HG03175 (cell line): ENCODE results near the gene CAMK2D.
"Not testable (repeated sequence)": the region's sequence is repeated elsewhere in the genome, so short reads cannot be mapped to it uniquely, and the experiment has no call there.

Experiments
- ATAC-seq: cut with Tn5 transposase; IDR thresholded peaks from one replicate; pipeline ENCODE4 v1.9.1; 2021; ENCODE audit warnings: mild to moderate bottlenecking, moderate library complexity; ENCODE audit not compliant: unreplicated experiment

CAMK2D gene

GRCh38 chr4:113763923-113764322 lies 2.4 kb upstream of the CAMK2D start:
- not testable (repeated sequence) for ATAC-seq

DNA sequence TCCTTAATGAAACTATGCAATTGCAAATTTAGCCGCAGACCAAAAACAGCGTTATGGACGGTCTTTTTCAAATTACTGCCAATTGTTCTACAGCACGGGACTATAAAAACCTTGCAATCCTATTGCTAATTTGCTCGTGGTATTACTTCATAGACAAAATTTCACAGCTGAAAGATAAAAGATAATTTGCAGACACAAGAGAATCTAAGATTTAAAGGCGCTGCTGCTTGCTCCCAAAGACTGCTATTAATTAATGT lies 1.4 kb upstream of the CAMK2D start:
- ATAC-seq = no peak

- peak; percentile 67 for ATAC-seq
These were observed 869 bp upstream of the CAMK2D start for GRCh38 chr4:113762186-113763028.

- peak; percentile 30 for ATAC-seq
These were observed 531 bp downstream of the CAMK2D start for GRCh38 chr4:113760795-113761619.

DNA sequence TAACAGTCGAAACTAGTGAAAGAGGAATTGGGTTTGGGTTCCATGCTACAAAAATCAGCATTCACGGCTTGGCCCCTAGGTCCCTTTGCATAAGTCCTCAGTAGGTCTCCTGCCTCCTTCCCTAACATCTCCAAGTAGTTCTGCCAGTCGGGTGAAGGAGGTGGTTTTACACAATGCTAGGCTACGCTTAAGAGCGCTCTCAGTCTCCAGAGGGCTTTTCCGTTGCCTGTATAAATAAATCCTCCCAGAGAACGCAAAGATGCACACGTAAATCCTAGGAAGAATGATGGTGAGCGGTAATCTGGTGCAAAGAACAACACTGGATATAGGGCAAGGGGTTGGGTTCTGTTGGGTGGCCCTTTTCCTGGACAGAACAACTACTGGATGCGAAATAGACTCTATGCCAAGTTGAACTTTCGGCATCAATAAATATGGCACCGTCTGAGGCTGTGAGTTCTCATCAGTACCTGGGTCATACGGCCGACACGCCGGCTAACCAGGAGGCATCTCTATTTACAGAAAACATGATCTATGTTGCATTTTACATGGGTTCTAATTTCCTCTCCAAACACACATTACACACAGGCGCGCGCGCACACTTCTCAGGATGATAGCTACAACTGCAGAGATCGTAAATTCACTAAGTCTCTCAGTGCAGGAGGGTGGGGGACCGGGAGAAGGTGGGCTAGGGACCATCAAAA lies 1.3 kb downstream of the CAMK2D start:
- ATAC-seq = no peak

GRCh38 chr4:113759696-113760093 lies 1.8 kb downstream of the CAMK2D start:
- ATAC-seq = no peak

DNA sequence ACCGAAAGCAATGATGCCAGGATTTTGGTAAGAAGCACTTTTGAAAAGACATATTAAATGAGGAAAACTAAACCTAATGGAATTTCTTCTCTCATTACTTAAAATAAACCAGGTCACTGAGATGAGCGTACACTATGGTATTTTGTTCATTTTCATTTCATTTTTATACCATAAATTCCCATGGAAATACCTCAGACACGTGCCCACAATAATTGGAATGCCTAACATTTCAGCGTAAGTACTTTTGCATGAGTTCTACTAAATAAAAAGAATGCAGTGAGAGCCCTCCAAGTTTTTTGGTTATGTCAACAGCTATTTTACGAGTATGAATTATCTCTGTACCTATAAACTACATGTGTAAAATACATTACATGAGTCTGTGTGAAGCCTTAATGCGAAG lies 3.2 kb downstream of the CAMK2D start:
- no peak for ATAC-seq

GRCh38 chr4:113757486-113757885 lies 4.1 kb downstream of the CAMK2D start:
- no peak for ATAC-seq

- ATAC-seq = peak; percentile 81
These were observed 5.5 kb downstream of the CAMK2D start for GRCh38 chr4:113756005-113756410.

DNA sequence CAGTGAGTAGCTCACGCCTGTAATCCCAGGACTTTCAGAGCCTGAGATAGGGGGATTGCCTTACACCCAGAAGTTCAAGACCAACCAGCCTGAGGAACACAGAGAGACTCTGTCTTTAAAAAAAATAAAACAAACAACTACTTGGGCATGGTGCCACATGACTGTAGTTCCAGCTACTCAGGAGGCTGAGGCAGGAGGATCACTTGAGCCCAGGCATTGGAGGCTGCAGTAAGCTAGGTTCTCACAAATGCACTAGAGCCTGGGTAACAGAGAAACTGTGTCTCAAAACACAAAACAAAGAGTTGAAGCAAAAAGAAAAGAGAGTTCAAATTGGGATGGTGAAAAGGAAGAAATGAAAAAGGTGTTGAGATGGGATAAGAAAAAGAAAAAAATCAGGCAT lies 10.8 kb downstream of the CAMK2D start:
- ATAC-seq = no peak

DNA sequence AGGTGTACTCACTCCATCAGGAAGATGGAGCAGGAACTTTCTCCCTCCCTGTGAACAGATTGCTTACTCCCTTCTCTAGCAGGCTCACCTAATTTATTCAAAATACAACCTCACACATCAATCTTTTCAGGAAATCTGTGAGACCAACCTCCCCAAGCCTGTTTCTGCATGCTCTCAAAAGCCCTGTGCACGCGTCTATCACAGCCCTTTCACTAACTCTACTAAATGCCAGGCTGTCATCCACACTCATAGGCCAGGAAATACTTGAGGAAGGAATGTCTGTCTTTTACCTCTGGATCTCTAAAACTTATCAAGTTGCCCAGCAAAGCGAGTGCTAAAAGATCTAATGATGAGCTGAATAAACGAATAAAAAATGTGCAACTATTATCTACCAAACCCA lies 11.2 kb downstream of the CAMK2D start:
- ATAC-seq = no peak

GRCh38 chr4:113749178-113749577 lies 12.4 kb downstream of the CAMK2D start:
- ATAC-seq = no peak

GRCh38 chr4:113747949-113748348 lies 13.6 kb downstream of the CAMK2D start:
- ATAC-seq = no peak

- ATAC-seq = no peak
These were observed 15.8 kb downstream of the CAMK2D start for GRCh38 chr4:113745711-113746110.

DNA sequence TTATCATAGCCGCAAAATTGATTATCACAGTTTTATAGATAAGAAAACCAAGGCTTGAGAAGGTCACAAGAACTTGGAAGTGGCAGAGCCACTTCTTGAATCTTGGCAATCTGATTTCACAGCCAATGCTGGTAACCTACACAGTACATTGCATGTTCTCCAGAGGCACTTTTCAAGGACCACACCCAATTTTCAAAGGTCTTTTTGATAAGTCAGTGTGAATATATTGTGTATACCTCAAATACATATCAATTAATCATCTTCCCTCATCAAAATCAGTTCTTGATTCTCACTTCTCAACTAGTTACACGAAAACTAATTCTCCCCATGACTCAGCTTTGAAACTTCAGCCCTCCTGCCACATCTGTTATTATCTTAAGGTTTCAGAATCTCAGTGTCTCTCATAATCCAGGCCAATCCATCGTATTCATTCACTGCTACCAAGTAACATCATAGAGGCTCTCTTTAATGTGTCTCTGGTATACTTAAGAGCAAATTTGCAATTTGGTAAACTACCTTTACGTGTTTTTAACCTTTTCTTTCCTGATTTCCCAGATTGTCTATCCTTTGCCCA lies 16.8 kb downstream of the CAMK2D start:
- ATAC-seq = no peak

- no peak for ATAC-seq
These were observed 17.8 kb downstream of the CAMK2D start for GRCh38 chr4:113743690-113744089.

DNA sequence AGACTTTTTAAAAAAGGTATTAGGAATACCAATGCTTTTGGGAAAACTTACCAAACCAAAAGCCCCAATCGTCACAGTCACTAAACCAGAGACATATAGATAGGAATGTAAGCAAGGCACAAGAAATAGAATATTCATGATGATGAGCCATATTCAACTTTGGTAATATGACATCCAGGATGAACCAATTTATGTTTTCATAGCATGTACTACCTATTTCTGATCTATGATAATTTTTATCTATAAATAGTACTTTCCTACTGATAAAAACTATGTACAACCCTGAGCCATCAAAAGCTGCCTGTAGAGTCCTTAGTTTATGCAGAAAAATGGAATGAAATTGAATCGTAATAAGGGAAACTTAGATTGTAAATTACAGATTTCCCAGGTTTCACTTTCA lies 18.9 kb downstream of the CAMK2D start:
- no peak for ATAC-seq

DNA sequence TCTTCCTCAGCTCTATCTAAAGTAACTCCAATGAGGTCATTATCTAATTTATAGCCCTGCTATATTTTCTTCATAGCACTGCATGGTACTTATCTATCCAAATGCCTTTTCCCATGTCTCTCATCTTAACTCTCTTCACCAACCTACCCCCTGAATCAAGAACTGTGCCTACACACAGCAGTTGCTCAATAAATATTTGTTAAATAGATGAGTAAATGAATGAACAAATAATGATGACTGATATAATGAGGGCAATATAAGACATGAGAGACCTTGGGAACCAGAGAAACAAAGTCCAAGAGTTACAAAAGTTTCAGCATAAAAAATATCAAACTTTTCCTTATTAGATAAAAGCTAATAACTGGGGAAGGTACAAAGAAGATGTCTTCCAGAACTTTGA lies 19.6 kb downstream of the CAMK2D start:
- no peak for ATAC-seq

DNA sequence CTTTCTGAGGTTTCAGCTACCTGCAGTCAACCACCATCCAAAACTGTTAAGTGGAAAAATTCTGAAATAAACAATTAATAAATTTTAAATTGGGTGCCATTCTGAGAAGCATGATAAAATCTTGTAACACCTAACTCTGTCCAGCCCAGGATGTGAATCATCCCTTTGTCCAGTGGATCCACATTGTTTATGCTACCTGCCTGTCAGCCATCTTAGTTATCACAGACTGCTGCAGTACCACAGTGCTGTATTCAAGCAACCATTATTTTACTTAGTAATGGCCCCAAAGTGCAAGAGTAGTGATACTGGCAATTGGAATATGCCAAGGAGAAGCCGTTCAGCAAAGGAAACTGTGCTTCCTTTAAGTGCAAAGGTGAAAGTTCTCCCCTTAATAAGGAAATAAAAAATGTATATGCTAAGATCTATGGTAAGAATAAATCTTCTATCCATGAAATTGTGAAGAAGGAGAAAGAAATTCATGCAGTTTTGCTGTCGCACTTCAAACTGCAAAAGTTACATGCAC lies 20.6 kb downstream of the CAMK2D start:
- ATAC-seq = no peak

DNA sequence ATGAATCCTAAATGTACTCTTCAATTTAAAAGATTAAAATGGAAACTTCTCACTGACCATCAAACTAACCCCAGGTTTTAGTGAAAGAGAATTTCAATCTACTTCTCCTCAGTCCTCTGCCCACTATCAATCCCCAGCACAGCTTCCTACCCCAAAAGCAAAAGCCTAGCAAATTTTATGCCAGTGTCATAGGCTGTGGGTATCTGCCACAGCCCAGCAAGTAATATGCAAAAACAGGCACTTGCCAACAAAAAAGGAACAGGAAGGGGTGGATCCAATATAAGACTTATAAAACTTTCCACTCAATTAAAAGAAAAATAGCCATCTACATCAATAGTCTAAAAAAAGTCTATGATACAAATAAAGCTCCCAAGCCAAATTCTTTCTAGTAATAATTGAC lies 22.3 kb downstream of the CAMK2D start:
- no peak for ATAC-seq

- no peak for ATAC-seq
These were observed 23.3 kb downstream of the CAMK2D start for GRCh38 chr4:113738251-113738650.
